ENCODE measurements around the gene SAA1.

GRCh38 chr11:18313965-18314763 lies 48.1 kb downstream of the SAA1 start:
- TF ChIP-seq EZH2 (IDR thresholded peaks at IDR 0.05; ENCODE audit: insufficient read depth, poor library complexity, severe bottlenecking) (no peak), EZH2phosphoT487 (IDR thresholded peaks at IDR 0.05; ENCODE audit: insufficient read depth, low read depth) (no peak)

Measured in GM23248 (cell line).